HuH-7 (cell line): Measurements from ENCODE around the gene PDE7B.
"Not testable (repeated sequence)": the region's sequence is repeated elsewhere in the genome, so short reads cannot be mapped to it uniquely, and the experiment has no call there.

Experiments
- DNase-seq: peaks from one replicate; pipeline ENCODE4 v3.0.0; 2011; ENCODE audit warnings: low spot score

PDE7B gene

DNA sequence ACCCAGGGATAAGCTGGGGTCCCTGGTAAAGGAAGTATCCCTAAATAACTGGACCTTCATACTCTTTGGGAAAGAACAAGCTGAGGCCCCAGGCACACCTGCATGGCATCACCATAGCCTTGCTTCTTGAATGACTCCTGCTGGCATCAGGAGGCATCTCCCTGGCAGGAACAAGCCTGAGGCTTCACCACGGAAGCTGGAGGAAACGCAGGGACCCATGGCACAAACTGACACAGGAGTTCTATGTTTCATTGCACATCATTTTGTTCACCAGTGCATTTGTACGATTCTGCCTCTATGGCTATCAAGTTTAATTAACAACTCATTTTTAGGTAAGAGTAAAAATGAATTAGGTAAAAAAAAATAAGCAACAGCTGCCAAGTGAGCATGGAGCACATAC lies 619 bp upstream of the PDE7B start:
- no peak for DNase-seq

DNA sequence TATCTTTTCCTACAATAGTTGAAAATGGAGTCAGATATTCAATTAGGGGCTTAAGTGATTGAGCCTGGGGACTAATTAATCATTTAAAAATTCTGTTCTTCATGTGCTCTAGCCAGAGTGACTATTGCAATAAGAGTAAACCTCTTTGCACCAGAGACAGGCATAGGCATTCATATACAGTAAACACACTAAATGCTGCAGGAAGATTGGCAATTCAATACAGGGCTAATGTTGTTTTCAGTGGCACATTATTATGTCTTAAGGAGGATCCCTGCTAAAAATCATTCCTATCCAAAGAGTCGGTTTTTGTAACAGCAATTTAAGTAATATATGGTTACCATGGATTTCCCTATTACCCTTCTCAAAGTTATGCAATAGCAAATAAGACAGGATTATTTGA lies 1.2 kb downstream of the PDE7B start:
- no peak for DNase-seq

DNA sequence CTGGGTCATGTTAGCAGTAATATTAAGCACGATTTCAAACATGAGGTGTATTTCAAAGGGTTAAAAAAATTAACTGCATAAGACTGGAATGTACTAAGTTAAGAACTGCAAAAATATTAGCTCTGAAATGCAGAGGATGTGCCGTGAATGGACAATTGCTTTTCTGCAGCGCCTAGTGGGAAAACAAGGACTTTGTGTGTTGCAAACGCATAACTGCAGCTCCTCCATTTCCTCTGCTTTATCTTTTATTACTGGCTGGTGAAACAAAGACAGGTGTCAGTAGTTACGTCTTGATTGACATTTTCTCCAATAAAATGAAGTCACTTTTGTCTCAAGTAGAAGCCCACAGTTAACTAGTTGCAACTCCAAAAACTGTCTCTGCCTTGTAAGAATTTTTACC lies 1.7 kb downstream of the PDE7B start:
- DNase-seq: no peak

GRCh38 chr6:135853986-135854385 lies 2.5 kb downstream of the PDE7B start:
- DNase-seq: no peak

- no peak for DNase-seq
Observed at GRCh38 chr6:135854799-135855198, 3.3 kb downstream of the PDE7B start.

- DNase-seq: no peak
Observed at GRCh38 chr6:135858931-135859330, 7.4 kb downstream of the PDE7B start.

DNA sequence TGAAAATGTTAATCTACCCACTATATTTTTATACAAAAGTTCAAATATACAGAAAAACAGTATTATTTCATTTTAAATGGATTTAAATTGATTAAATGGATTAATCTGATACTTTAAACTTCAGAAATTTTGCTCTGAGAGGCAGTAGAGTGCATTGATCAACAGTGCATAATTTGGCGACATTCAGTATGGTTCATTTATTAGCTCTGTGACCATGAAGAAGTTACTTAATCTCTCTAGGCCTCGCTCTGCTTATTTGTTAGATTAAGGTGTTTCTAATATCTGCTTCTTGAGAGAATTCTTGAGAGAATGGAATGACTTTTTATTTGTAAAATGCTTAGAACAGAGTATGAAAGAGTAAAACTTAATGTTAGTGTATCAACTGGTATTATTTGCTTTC lies 8.9 kb downstream of the PDE7B start:
- no peak for DNase-seq

DNA sequence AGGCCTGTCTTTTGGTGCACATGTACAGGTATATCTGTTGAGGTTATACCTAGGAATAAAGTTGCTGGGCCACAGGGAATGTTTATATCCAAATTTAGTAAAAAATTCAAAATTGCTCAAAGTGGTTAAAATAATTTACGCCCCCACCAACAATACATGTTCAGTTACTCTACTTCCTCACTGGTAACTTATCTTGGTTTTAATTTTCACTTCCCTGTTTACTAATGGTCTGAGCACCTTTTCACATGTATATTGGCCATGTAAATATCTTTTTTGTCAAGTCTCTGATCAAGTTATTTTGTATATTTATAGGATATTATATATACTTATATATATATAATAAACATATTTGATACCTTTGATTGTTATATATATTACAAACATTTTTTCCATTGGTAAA lies 9.7 kb downstream of the PDE7B start:
- no peak for DNase-seq

GRCh38 chr6:135864929-135865328 lies 13.4 kb downstream of the PDE7B start:
- not testable (repeated sequence) for DNase-seq

GRCh38 chr6:135866445-135867123 lies 15.1 kb downstream of the PDE7B start:
- DNase-seq: no peak

DNA sequence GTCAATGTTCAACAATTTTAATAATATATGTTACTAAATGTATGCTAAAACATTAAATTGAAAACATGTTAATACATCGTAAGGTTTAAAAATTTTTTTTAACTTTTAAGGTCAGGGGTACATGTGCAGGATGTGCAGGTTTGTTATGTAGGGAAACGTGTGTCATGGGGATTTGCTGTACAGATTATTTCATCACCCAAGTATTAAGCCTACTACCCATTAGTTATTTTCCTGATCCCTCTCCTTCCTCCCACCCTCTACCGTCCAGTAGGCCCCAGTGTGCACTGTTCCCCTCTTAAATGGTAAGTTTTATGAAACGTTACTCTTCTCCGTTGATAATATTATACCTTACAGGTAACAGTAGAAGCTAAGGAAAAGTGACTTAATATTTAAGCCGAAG lies 15.8 kb downstream of the PDE7B start:
- DNase-seq: no peak

GRCh38 chr6:135869857-135870256 lies 18.4 kb downstream of the PDE7B start:
- no peak for DNase-seq

- no peak for DNase-seq
Observed at GRCh38 chr6:135870722-135871121, 19.2 kb downstream of the PDE7B start.

- DNase-seq: no peak
Observed at GRCh38 chr6:135871296-135871695, 19.8 kb downstream of the PDE7B start.

GRCh38 chr6:135871878-135872277 lies 20.4 kb downstream of the PDE7B start:
- no peak for DNase-seq

DNA sequence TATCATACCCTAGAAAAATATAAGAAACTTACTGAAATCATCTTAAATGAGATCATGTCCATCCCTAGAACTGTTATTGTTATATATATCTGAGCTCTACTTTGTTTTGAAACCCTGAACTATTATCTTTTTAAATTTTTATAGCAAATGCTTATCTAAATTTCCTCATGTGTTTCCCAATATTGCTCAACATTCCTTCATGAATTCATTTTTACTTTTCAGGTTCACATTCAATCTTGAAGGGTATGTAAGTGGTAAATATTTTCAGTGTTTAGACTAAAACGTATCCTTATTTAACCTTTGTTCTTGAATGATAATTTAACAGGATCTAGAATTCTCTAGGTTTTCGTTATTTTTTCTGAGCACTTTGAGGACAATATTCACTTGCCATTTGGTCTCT lies 23.9 kb downstream of the PDE7B start:
- no peak for DNase-seq

GRCh38 chr6:135876058-135876457 lies 24.6 kb downstream of the PDE7B start:
- no peak for DNase-seq

DNA sequence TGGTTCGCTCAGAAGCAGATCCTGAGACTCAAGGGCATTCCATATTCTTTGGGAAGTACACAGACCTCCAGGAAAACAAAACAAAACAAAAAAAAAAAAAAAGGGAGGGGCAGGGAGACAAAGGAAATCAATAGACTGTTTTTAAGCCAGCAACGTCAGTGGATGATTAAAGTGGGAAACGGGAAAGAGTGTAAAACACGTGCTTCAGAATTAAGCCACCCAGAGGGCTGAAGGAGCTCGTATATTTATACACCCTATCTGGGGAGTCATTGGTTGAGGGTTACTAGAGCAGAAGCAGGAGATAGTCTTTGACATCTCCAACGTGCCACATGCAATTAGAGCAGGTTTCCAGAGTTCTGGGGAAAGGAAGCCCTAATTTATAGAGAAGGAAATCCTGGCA lies 26.2 kb downstream of the PDE7B start:
- no peak for DNase-seq

GRCh38 chr6:135880066-135880972 lies 28.8 kb downstream of the PDE7B start:
- no peak for DNase-seq

GRCh38 chr6:135883045-135883444 lies 31.5 kb downstream of the PDE7B start:
- DNase-seq: no peak

DNA sequence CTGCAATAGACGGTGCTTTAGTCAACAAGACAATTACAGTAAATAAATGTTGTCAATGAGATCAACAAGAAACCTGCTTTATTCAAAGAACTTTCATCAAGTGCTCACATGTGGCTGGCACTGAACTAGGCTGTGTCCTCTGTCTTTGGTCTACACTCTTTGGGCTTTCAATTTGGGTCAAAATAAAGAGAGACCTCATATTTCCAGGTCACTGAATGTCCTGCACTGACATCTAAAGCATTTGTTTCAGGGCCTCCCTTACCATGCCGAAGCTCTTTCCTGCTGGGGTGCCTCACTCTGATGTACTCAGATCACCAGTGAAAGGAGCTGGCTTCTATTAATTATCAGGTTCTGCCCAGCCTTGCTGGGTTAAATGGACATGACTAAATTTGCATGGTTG lies 32.0 kb downstream of the PDE7B start:
- DNase-seq: no peak

GRCh38 chr6:135884136-135884535 lies 32.6 kb downstream of the PDE7B start:
- DNase-seq: no peak

GRCh38 chr6:135887069-135887468 lies 35.6 kb downstream of the PDE7B start:
- no peak for DNase-seq

DNA sequence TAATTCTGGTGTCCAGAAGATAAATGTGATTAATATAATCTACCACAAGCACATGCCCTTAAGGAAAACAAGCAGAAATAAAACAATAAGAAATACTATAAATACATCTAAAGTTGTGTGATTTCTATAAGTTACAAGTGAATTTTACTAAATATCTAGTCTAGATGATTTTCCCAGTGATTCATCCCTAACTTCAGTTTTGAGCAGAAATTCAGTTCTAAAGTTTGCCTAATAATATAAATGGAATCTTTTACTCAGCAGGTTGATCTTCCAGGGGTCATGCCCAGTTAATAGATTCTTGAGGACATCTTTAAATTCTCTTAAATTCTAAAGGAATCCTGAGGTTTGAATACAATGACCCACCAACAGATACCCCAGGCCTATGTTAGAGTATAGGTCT lies 37.3 kb downstream of the PDE7B start:
- no peak for DNase-seq
